Measurements from ENCODE around the gene RHBDL1.

- TF ChIP-seq, protein P1, sequence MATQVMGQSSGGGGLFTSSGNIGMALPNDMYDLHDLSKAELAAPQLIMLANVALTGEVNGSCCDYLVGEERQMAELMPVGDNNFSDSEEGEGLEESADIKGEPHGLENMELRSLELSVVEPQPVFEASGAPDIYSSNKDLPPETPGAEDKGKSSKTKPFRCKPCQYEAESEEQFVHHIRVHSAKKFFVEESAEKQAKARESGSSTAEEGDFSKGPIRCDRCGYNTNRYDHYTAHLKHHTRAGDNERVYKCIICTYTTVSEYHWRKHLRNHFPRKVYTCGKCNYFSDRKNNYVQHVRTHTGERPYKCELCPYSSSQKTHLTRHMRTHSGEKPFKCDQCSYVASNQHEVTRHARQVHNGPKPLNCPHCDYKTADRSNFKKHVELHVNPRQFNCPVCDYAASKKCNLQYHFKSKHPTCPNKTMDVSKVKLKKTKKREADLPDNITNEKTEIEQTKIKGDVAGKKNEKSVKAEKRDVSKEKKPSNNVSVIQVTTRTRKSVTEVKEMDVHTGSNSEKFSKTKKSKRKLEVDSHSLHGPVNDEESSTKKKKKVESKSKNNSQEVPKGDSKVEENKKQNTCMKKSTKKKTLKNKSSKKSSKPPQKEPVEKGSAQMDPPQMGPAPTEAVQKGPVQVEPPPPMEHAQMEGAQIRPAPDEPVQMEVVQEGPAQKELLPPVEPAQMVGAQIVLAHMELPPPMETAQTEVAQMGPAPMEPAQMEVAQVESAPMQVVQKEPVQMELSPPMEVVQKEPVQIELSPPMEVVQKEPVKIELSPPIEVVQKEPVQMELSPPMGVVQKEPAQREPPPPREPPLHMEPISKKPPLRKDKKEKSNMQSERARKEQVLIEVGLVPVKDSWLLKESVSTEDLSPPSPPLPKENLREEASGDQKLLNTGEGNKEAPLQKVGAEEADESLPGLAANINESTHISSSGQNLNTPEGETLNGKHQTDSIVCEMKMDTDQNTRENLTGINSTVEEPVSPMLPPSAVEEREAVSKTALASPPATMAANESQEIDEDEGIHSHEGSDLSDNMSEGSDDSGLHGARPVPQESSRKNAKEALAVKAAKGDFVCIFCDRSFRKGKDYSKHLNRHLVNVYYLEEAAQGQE (IDR thresholded peaks at IDR 0.05; ENCODE audit: insufficient read depth in 1 of 2, low read depth in 2 of 2, low read length in 2 of 2), result no peak
- TF ChIP-seq TAF1 (IDR thresholded peaks at IDR 0.05; ENCODE audit: borderline replicate concordance, insufficient read depth, low read length) (no peak), SIN3A (IDR thresholded peaks at IDR 0.05; ENCODE audit: borderline replicate concordance, insufficient read depth, low read length) (no peak), FOXP2 (optimal IDR thresholded peaks at IDR 0.05; ENCODE audit: borderline replicate concordance, extremely low read depth, extremely low read length, insufficient read depth) (no peak)
Observed at GRCh38 chr16:670485-671352, 4.8 kb upstream of the RHBDL1 start.

Data from PFSK-1 (cell line).